Prostate gland (tissue), 2 donors: ENCODE measurements around the gene JAKMIP2. TPM values are rescaled to one million over a fixed set of nuclear protein-coding genes. Genes with fewer than 3 reads are reported as not detected.
"Not testable (repeated sequence)": the region's sequence is repeated elsewhere in the genome, so short reads cannot be mapped to it uniquely, and the experiment has no call there.

Source experiments
- DNase-seq: peaks from one replicate; pipeline ENCODE4 v3.0.0-alpha.2; 2019; ENCODE audit warnings: low spot score
- H3K27ac ChIP-seq, 2 donors: fragments of 200-600 bp; sonication (generic); 2 replicates each; pipeline ENCODE4 v1.5.1; 2017 to 2019
- H3K27me3 ChIP-seq: fragments of 200-600 bp; sonication (generic); replicated peaks from 2 replicates; pipeline ENCODE4 v1.5.1; 2019; ENCODE audit not compliant: insufficient read depth
- H3K36me3 ChIP-seq, 2 donors: fragments of 200-600 bp; sonication (generic); 1 replicate in 1 of 2; 2 replicates in 1 of 2; pipeline versions ENCODE4 v1.5.1 to v1.8.1; 2017 to 2019
- H3K4me1 ChIP-seq: fragments of 200-600 bp; sonication (generic); replicated peaks from 2 replicates; pipeline ENCODE4 v1.5.1; 2019
- H3K4me3 ChIP-seq, 2 donors: fragments of 200-600 bp; sonication (generic); 2 replicates each; pipeline ENCODE4 v1.5.1; 2017 to 2019
- H3K9me3 ChIP-seq: fragments of 200-600 bp; sonication (generic); 2 replicates; pipeline ENCODE4 v1.5.1; 2017
- CTCF ChIP-seq, 4 experiments: fragments of 200-600 bp in 2 of 4; fragments of 450-650 bp in 2 of 4; sonication (generic) in 2 of 4; IDR thresholded peaks; 1 replicate in 3 of 4; 2 replicates in 1 of 4; pipeline ENCODE4 v1.5.1; 2016 to 2019; ENCODE audit warnings: antibody characterized with exemption in 4 of 4, mild to moderate bottlenecking in 2 of 4, moderate library complexity in 2 of 4
- POLR2A ChIP-seq: fragments of 450-650 bp; IDR thresholded peaks from one replicate; pipeline ENCODE4 v1.6.1; 2016; ENCODE audit warnings: antibody characterized with exemption, mild to moderate bottlenecking
- POLR2AphosphoS5 ChIP-seq: sonication (generic); formaldehyde crosslinking; IDR thresholded peaks from one replicate; pipeline ENCODE4 v1.6.1; 2017; ENCODE audit warnings: antibody characterized with exemption
- WGBS: methylation state at CpG from one replicate; pipeline ENCODE4 v1.1.5; 2018; 5-methylcytosine and 5-hydroxymethylcytosine counted together
- intact Hi-C: fragments of 100-400 bp; cut with DNase I; formaldehyde crosslinking; loops from one replicate; pipeline ENCODE4 v1.14.2; 2022
- total RNA-seq, 2 donors: library from RNA; depleted of rRNA; stranded (reverse); fragments of >200 nt; gene quantifications; one replicate each; pipeline ENCODE4 v1.1.0, GENCODE V29; 2016

JAKMIP2 gene
- total RNA-seq, 2 donors from 2014 or later: 0.85 to 1.2 TPM

- WGBS: 57% methylated on average over 4 of the region's 4 CpGs
- intact Hi-C loops: no loop called here
- H3K27me3 ChIP-seq: no peaks in the 10 kb centered on the region
Measured at GRCh38 chr5:147734894-147735293, 47.6 kb downstream of the JAKMIP2 start.

GRCh38 chr5:147733075-147733474 is 49.5 kb downstream of the JAKMIP2 start:
- Histone ChIP-seq H3K9me3 (no peaks in the 10 kb centered on the region), H3K4me3 (no peak overlapping the region), H3K4me1 (no peaks in the 10 kb centered on the region), H3K36me3 (no peaks in the 10 kb centered on the region), H3K27me3 (no peaks in the 10 kb centered on the region), H3K27ac (no peak overlapping the region)
- intact Hi-C loops: no loop called here
- no peak for DNase-seq
- TF ChIP-seq POLR2AphosphoS5: no peak
- no peak for TF ChIP-seq CTCF (IDR thresholded peaks at IDR 0.05)
- TF ChIP-seq POLR2A: no peak
- WGBS: 79% methylated on average over 1 of the region's 1 CpG

More at GRCh38 chr5:147734894-147735293, 47.6 kb downstream of the JAKMIP2 start:
- Histone ChIP-seq H3K9me3 (no peaks in the 10 kb centered on the region), H3K4me3 (no peak overlapping the region), H3K36me3 (no peaks in the 10 kb centered on the region), H3K27ac (no peak overlapping the region), H3K4me1 (no peaks in the 10 kb centered on the region)
- TF ChIP-seq POLR2A (no peak), CTCF (IDR thresholded peaks at IDR 0.05) (no peak), POLR2AphosphoS5 (no peak)
- no peak for DNase-seq

- TF ChIP-seq POLR2AphosphoS5 (no peak), POLR2A (no peak)
- DNase-seq: no peak
- Histone ChIP-seq H3K27me3 (no peaks in the 10 kb centered on the region), H3K4me3 (no peak overlapping the region), H3K4me1 (no peaks in the 10 kb centered on the region), H3K27ac (no peak overlapping the region), H3K9me3 (no peaks in the 10 kb centered on the region), H3K36me3 (no peaks in the 10 kb centered on the region)
- WGBS: 62% methylated on average over 4 of the region's 4 CpGs
- intact Hi-C loops: no loop called here
Measured at GRCh38 chr5:147732291-147732883, 50.1 kb downstream of the JAKMIP2 start.

GRCh38 chr5:147731431-147732290 is 50.9 kb downstream of the JAKMIP2 start:
- TF ChIP-seq POLR2AphosphoS5 (no peak), CTCF (IDR thresholded peaks at IDR 0.05) (no peak), POLR2A (no peak)
- Histone ChIP-seq H3K9me3 (no peaks in the 10 kb centered on the region), H3K27ac (no peak overlapping the region), H3K36me3 (no peaks in the 10 kb centered on the region), H3K27me3 (no peaks in the 10 kb centered on the region), H3K4me1 (no peaks in the 10 kb centered on the region), H3K4me3 (no peak overlapping the region)
- WGBS: 64% methylated on average over 7 of the region's 7 CpGs
- no peak for DNase-seq
- intact Hi-C loops: no loop called here

GRCh38 chr5:147727200-147727599 is 55.3 kb downstream of the JAKMIP2 start:
- no peaks in the 10 kb centered on the region for H3K27me3 ChIP-seq
- no peak overlapping the region for H3K4me3 ChIP-seq
- intact Hi-C loops: no loop called here
- no peaks in the 10 kb centered on the region for H3K36me3 ChIP-seq
- H3K9me3 ChIP-seq: no peaks in the 10 kb centered on the region
- no peak for DNase-seq
- no peaks in the 10 kb centered on the region for H3K4me1 ChIP-seq
- 70% methylated on average over 1 of the region's 1 CpG for WGBS
- TF ChIP-seq POLR2AphosphoS5: no peak
- TF ChIP-seq CTCF (IDR thresholded peaks at IDR 0.05): no peak
- no peak for TF ChIP-seq POLR2A
- no peak overlapping the region for H3K27ac ChIP-seq

- WGBS: 84% methylated on average over 32 of the region's 38 CpGs
- H3K4me1 ChIP-seq, H3K27ac ChIP-seq, intact Hi-C loops, H3K27me3 ChIP-seq, H3K36me3 ChIP-seq, H3K4me3 ChIP-seq, H3K9me3 ChIP-seq, DNase-seq: not testable (repeated sequence)
Measured at GRCh38 chr5:147721191-147721960, 61.2 kb downstream of the JAKMIP2 start.
